Measurements from ENCODE around the gene PHF14. TPM values are rescaled to one million over a fixed set of nuclear protein-coding genes. Genes with fewer than 3 reads are reported as not detected.
A peak's percentile ranks its signal among the peaks of the same experiment; 100 is the strongest.

The PHF14 gene
- 10 to 100 TPM; 15.2 to 24.4 TPM for total RNA-seq
- 10 to 100 TPM in 1 of 2 donors, 1 to 10 TPM in 1; 6.9 to 15.4 TPM for polyA plus RNA-seq

- DNase-seq (ENCODE audit: low spot score): peak; percentile 91
- TF ChIP-seq EGR1 (IDR thresholded peaks at IDR 0.05; ENCODE audit: low read depth in 2 of 2) (peak; percentile 97 to 100), TAF1 (conservative IDR thresholded peaks at IDR 0.05) (peak; percentile 89), JUND (IDR thresholded peaks at IDR 0.05) (peak in 1 of 2 donors; percentile 6), MAX (IDR thresholded peaks at IDR 0.05) (peak; percentile 95), FOXA2 (IDR thresholded peaks at IDR 0.05) (no peak), CTCF (IDR thresholded peaks at IDR 0.05; ENCODE audit: low read depth, low read length, missing input control) (no peak), YY1 (IDR thresholded peaks at IDR 0.05) (peak; percentile 81), NR2F2 (IDR thresholded peaks at IDR 0.05) (peak; percentile 86), FOXA1 (IDR thresholded peaks at IDR 0.05) (no peak), RAD21 (IDR thresholded peaks at IDR 0.05) (peak in 1 of 2 donors; percentile 37), GABPA (IDR thresholded peaks at IDR 0.05 in 1 of 2, conservative IDR thresholded peaks at IDR 0.05 in 1 of 2) (peak; percentile 27 to 66), RXRA (IDR thresholded peaks at IDR 0.05) (peak in 1 of 2 donors; percentile 3), HNF4G (IDR thresholded peaks at IDR 0.05) (peak; percentile 54), HNF4A (conservative IDR thresholded peaks at IDR 0.05) (peak; percentile 75 to 77), SP1 (IDR thresholded peaks at IDR 0.05) (peak; percentile 91), REST (IDR thresholded peaks at IDR 0.05) (peak; percentile 80)
- TF ChIP-seq, protein P1, sequence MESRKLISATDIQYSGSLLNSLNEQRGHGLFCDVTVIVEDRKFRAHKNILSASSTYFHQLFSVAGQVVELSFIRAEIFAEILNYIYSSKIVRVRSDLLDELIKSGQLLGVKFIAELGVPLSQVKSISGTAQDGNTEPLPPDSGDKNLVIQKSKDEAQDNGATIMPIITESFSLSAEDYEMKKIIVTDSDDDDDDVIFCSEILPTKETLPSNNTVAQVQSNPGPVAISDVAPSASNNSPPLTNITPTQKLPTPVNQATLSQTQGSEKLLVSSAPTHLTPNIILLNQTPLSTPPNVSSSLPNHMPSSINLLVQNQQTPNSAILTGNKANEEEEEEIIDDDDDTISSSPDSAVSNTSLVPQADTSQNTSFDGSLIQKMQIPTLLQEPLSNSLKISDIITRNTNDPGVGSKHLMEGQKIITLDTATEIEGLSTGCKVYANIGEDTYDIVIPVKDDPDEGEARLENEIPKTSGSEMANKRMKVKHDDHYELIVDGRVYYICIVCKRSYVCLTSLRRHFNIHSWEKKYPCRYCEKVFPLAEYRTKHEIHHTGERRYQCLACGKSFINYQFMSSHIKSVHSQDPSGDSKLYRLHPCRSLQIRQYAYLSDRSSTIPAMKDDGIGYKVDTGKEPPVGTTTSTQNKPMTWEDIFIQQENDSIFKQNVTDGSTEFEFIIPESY (IDR thresholded peaks at IDR 0.05): no peak
- TF ChIP-seq, protein P2, sequence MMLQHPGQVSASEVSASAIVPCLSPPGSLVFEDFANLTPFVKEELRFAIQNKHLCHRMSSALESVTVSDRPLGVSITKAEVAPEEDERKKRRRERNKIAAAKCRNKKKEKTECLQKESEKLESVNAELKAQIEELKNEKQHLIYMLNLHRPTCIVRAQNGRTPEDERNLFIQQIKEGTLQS (IDR thresholded peaks at IDR 0.05): no peak
- Histone ChIP-seq H3K27me3 (ENCODE audit: control insufficient read depth in 4 of 4, insufficient read depth in 4 of 4, low read length in 3 of 4) (no peaks in the 10 kb centered on the region), H3K4me1 (ENCODE audit: control insufficient read depth in 4 of 4, insufficient read depth in 4 of 4, low read length in 3 of 4) (peaks cover 0 to 18% (median 11%) of the 10 kb centered on the region in 4 donors), H3K36me3 (ENCODE audit: control insufficient read depth in 4 of 4, insufficient read depth in 3 of 4, low read depth in 1 of 4, low read length in 3 of 4) (peaks cover 0 to 2% (median 0%) of the 10 kb centered on the region in 4 donors), H3K9ac (ENCODE audit: low read depth in 1 of 2, low read length in 2 of 2) (peak within 1 kb of the TSS; percentile 79 to 91), H3K4me3 (ENCODE audit: low read depth in 1 of 3, low read length in 3 of 3) (peak within 1 kb of the TSS; percentile 79 to 95 (median 80)), H3K27ac (ENCODE audit: low read depth in 1 of 2, low read length in 2 of 2) (peak within 1 kb of the TSS; percentile 89 to 92), H3K9me3 (ENCODE audit: control insufficient read depth in 4 of 4, low read length in 3 of 4) (no peaks in the 10 kb centered on the region)
- WGBS: 6% methylated on average over 39 of the region's 39 CpGs
These were observed at the start of gene PHF14 for GRCh38 chr7:10973061-10973941. Gene PHF14 (plus strand): TSS chr7:10973872. CDS start chr7:10974324, 452 bp downstream.
